ENCODE results near the gene RNF149.
"Not testable (repeated sequence)": the region's sequence is repeated elsewhere in the genome, so short reads cannot be mapped to it uniquely, and the experiment has no call there.

RNF149 gene

DNA sequence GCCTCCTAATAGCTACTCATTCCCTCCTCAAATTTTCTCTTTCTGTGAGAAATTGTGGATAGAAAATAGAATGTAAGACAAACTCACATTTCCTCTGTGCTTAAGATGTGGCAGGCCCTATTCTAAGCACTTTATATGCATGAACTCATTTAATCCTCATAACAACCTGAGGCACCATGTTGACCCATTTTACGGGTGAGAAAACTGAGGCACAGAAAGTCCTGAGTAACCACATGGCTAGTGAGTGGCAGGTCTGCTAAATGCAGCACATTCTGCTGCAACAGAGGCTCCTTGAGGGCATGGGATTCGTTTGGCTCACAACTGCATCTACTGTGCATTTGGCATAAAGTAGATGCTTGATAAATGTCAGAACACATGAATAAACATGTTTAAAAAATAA lies 22.7 kb upstream of the RNF149 start:
- DNase-seq (ENCODE audit: low read depth in 2 of 2): no peak

DNA sequence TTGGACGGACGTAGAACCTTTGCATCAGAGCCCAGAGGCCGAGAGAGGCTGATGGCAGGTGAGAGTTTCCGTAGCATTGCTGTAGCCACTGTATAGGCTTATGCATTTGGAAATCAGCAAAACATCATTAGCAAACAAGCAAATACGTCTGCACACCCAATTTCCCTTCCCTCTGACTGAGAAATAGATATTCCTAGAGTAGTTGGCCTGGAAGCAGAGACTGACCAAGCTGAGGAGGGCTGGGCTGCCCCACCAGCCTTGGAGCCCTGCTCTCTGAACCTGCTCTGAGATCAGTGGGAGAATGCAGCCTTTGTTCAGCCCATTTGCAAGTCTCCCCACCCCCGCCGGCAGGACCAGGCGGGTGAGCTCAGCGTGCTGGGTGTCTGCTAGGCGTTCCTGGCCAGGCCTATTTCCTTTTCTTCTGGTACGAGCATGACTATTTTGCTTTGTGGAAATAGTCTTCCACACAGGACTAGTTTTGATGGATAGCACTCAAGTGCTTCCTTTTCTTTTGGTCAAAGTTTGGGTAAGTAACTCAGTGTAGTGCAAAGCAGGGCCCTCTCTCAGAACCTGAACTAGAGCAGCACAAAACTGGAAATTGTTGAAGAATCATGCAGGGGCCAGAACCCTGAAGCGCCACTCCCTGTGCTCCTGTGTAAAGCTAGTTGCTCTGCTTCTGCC lies 21.9 kb upstream of the RNF149 start:
- DNase-seq (ENCODE audit: low read depth in 2 of 2): peak in 1 of 2 donors; percentile 22

DNA sequence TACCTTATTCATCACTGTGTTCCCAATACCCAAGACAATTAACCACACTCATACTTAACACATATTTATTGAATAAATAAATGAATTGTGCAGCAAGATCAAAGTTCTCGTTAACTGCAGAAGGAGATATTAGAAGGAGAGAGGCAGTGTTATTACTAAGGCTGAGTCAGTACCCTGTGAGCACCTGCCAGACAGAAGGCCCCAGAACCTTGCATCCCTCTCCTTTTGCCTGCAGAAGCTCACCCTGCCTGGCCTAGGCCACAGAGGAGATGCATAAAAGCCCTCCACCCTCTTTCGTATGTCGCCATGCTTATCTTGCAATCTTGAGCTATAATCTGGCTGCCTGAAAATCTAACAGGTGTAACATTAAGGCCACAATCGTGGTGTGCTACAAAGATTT lies 20.5 kb upstream of the RNF149 start:
- DNase-seq (ENCODE audit: low read depth in 2 of 2): no peak

DNA sequence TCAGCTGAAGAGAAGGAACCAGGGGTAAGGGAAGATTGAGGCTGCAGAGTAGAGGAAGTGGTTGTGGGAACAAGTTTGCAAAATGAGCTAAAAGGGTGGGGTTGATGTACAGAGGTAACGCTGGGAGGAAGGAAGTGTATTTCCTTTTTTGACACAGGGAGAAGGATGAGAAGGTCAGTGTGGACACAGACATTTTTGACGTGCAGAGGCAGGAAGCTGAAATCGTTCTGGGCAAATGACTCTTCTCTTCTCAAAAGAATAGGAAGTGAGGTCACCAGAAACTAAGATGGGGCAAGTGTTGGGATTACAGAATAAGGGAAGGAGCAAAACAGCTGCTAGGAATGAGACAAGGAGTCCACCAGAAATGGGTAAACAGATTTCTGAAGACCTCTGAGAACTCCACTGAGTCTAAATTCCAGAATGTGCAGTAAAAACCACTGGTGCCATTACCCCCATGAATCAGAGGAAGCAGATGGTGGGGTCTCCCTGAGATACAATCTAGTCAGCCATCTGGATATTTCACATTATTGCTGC lies 20.0 kb upstream of the RNF149 start:
- DNase-seq (ENCODE audit: low read depth in 2 of 2): no peak

DNA sequence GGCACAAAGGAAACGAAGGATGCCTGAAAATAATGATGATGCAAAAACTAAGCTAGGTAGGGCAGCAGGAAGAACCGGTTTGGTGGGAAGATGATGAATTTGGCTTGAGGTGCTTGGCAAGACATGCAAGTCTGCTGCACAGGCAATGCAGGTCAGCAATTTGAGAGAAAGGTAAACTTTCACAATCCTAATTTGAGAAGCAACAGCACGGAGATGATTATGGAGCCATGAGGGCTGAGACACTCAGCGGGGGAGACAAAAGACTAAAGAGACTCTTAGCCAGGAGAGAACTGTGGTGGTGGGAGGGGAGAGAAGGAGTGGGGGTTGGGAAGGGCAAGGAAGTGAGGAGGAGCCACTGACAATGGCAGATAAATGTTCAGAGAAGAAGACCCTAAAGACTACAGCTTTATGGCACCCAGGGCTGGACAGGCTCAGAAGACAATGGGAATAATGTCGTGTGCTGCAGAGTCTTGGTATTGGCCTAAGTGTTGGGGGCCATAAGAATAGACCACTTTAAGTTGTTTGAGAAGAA lies 19.4 kb upstream of the RNF149 start:
- DNase-seq (ENCODE audit: low read depth in 2 of 2): no peak

DNA sequence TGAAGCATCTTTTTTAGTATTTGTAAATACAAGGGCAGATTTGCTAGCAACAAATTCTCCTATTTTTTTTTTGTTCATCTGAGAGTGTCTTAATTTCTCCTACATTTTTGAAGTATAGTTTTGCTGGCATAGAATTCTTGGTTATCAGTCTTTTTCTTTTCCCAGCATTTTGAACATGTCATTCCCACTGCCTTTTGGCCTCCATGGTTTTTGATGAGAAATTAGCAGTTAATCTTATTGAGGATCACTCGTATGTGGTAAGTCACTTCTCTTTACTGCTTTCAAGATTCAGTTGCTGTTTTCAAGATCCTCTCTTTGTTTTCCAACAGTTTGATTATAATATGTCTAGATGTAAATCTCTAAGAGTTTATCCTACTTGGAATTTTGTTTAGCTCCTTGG lies 16.9 kb upstream of the RNF149 start:
- DNase-seq (ENCODE audit: low read depth in 2 of 2): no peak

DNA sequence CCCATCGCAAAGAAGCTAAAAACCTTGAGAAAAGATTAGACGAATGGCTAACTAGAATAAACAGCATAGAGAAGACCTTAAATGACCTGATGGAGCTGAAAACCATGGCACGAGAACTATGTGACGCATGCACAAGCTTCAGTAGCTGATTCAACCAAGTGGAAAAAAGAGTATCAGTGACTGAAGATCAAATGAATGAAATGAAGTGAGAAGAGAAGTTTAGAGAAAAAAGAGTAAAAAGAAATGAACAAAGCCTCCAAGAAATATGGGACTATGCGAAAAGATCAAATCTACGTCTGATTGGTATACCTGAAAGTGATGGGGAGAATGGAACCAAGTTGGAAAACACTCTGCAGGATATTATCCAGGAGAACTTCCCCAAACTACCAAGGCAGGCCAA lies 8.1 kb upstream of the RNF149 start:
- not testable (repeated sequence) for DNase-seq (ENCODE audit: low read depth in 2 of 2)

DNA sequence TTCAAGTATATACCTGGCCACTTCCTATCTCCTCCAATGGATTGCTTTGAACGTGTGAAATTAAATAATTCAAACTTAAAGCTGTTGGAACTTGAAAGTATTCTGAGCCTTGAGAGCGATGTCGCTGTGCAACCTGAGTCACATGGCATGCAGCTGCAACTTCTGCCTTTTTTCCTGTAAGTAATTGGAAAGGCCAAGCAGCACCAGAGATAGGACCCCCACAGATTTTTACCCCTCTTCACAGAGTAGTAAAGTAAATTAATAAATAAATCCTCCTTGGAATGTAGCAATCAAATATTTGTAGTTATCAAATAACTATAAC lies 3.2 kb upstream of the RNF149 start:
- no peak for DNase-seq (ENCODE audit: low read depth in 2 of 2)

DNA sequence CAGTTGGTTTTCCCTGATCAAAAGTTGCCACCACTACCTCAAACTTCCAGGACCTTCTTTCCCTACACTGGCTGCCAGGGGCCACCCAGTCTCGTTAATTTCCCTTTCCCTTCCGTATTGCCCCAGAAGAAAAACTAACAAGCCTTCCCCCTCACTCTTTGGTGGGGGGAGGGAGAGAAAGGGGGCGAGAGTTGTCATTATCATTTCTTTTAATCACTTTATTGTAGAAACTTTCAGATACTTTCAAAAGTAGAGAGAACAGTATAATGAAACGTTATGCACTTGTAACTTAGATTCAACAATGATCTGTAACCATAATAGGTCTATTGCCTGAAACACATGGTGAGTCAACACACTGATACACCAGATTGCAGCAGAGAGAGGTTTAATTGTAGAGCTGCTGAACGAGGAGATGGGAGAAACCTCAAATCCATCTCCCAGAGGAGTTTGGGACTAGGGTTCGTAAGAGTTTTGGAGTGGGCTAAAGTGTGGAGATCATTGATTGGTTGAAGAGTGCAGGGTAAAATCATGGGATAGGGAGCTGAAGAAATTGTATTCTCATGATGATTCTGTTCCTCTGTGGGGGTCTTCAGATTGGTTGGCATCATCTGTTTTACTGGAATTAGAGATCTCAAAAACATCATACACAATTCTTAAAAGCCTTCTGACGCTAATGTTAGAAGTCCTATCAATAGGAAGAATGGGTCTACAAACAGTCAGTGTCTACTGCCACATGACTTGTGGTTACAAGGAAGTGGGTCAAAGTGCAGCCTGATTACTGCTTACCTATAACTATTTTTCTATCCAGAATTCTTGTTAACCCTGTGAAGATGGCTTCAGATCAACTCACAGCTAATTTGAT lies 2.6 kb upstream of the RNF149 start:
- no peak for DNase-seq (ENCODE audit: low read depth in 2 of 2)

DNA sequence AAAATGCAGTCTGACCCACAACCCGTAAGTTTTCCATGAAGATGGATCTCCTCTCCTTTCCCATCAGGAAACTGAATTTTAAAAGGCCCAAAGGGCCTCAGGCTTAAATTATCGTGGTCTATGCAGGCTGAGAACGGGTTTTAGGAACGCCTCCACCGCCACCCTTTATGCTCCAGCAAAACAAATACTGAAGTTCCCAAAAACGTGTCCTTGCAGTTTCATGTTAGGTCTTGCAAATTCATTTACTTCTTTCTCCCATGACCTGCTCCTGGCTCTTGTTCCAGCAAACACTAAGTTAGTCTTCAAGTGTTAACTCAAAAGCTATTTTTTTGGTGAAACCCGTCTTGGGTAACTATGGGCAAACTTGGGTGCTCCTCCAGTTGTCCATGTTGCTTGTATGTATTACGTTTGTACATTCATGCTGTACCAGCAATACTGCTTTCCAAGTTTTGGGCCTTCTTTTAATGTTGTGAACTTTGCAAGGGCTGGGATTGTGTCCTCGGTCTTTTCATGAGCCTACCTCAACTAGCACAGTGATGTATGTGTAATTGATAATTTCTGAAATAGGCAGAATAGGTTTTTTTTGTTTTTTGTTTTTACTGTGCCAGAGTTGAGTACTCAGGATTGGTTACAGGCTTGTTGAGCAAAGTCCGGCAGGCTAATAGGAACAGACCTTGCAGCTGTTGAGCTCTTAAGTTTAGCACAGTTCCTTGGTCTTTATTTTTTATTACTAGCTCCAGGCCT lies 1.8 kb upstream of the RNF149 start:
- no peak for DNase-seq (ENCODE audit: low read depth in 2 of 2)

DNA sequence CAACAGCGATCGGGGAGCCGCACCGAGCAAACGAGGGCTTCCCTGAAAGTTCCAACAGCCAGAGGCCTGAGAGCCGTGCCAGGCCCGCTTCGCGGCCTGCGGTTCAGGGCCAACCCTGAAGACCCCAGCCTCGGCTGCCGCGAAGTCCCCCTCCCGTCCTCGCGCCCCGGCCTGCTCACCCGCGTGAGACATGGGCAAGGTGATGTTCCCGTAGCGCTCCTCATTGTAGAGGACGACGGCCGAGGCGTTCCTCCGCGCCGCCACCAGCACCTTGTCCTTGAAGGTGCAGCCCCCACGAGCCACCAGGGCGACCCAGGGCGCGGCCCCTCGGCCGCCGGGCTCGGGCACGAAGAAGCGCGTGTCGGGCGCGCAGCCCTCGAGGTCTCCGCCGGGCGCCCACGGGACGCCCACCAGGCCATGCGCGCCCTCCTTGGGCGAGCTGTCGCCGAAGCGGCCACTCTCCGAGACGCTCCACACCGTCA lies 510 bp downstream of the RNF149 start:
- no peak for DNase-seq (ENCODE audit: low read depth in 2 of 2)

DNA sequence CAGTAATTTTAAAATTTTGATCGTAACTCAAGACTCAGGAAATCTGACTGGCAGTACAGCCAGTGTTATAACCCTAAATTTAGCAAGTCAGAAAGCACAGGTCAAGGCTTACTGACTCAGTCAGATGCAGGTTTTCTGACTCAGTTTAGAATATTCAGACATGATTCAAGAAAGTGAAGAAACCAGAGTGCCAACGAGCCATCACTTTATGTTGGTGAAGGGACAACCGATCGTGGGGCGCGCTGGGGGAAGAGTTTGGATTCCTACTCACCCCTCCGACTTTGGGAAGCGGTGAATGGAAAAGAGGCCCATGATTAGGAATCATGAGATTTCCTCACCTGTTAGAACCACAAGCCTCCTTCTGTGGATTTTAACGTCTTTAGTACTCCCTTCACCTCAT lies 998 bp downstream of the RNF149 start:
- DNase-seq (ENCODE audit: low read depth in 2 of 2): no peak

DNA sequence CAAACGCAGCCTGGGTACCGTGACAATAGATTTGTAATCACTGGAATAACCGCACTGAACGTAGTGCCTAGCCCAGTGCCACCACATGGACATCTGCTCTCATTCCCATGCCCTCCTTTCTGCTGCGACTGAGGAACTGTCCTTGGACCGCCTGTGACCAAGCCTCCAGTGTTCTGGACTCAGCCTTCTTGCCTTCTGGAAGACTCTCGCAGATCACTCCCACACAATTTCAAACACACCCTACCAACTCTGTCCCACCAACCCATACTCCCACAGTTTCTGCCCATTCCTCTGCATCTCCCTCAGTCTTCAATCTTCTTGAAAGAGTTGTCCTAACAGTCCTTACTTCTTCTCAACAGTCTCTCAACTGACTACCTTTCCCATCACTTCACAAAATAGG lies 2.1 kb downstream of the RNF149 start:
- DNase-seq (ENCODE audit: low read depth in 2 of 2): no peak

DNA sequence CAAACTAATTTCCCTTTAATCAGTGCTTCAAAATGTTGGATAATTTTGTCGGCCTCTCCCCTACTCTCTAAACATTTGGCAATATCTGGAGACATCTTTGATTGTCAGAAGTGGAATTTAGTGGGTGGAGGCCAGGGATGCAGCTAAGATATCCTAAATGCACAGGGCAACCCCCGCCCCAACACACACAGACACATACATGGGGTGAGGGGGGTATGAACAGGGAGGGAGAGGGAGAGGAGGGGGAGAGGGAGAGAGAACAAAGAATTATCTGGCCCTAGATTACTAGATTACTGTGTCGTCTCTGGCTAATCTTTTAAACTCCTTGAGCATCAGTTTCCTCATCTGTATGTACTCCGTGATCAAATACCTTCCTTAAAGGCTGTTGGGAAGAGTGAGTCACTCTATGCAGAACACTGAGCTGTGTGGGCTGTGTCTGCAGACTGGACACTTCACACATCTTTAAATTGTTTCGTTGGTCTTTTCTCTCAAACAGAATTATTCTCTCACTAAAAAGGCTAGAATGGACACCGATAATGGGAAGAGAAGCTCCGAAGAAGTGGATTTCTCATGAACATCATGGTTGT lies 2.9 kb downstream of the RNF149 start:
- no peak for DNase-seq (ENCODE audit: low read depth in 2 of 2)

DNA sequence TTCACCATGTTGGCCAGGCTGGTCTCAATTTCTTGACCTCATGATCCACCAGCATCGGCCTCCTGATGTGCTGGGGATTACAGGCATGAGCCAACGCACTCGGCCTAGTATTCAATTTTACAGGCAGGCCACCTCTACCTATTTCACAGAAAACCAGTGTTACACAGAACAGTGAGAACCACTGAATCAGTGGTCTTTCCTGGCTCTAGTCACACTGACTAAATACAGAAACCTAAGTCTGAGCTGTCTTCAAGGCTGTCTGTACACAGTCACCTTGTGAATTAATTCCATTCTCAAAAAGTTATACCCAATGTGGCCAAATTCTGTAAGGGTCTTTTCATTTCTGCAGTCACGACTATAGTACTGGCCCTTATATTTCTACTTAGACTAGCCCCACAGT lies 3.5 kb downstream of the RNF149 start:
- DNase-seq (ENCODE audit: low read depth in 2 of 2): no peak

DNA sequence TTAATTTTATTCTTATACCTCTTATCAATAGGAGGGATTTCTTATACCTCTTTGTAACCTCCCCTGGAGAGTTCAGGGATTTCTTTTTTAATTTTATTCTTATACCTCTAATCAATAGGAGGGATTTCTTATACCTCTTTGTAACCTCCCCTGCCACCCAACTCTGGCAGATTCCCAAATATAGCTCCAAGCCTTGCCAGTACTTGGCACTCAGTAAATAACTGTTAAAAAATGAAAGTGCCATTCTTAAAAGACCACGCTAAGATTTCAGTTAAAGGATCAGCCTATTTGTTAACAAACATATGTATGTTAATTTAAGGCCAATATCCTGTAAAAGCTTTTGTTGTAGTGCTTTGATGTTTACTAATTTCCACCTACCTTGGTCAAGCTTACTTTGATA lies 4.8 kb downstream of the RNF149 start:
- DNase-seq (ENCODE audit: low read depth in 2 of 2): no peak

DNA sequence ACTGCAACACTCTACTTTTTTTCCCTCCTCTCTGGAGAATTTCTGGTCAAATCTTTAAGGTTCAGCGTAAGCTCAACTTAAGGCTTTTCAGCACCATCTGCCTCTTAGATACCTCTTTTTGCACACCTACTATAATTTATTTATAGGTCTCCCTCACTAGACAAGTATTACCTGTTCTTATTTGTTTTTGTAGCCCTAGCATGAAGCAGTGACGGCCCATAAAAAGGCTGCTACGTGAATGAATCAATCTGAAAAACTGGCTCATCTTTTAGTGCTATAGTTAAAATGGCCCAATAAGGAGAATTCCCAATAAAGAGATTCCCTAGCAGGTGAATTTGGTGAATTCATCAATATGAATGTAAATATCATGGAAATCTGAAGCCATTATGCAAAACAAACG lies 6.5 kb downstream of the RNF149 start:
- no peak for DNase-seq (ENCODE audit: low read depth in 2 of 2)

DNA sequence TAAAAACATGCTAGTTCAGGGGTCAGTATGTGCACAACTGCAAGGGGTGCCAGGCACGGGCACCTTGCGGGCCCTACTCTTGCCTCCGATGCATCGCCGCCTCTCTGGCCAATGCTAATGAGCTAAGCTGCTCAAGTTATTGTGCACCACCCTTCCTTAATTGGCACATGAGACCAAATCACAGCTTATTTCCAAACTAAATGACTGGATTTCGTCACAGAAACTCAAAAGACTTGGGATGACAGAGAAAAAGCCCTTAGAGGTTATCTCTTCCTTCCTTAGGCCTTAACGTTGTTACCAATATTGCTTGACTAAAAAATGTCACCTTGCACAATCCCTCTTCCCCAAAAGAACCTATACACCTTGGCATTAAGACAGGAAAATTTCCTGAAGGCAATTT lies 7.7 kb downstream of the RNF149 start:
- no peak for DNase-seq (ENCODE audit: low read depth in 2 of 2)

DNA sequence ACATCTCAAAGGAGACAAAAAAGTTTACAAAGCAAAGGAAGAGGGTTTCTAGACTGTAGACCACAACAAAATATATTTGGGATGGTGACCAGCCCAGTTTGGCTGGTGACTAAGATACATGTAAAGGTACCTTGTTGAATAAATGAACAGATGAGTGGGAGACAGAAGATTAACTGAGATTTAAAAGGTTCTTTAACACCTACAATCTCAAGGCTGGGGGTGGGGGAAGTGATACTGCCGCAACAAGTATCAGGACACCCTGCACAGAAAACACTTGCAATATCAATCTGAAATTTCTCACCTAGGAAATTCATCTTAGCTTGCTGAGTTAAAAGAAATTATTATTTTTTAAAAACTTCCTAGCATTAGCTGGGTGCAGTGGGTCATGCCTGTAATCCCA lies 8.3 kb downstream of the RNF149 start:
- DNase-seq (ENCODE audit: low read depth in 2 of 2): no peak

DNA sequence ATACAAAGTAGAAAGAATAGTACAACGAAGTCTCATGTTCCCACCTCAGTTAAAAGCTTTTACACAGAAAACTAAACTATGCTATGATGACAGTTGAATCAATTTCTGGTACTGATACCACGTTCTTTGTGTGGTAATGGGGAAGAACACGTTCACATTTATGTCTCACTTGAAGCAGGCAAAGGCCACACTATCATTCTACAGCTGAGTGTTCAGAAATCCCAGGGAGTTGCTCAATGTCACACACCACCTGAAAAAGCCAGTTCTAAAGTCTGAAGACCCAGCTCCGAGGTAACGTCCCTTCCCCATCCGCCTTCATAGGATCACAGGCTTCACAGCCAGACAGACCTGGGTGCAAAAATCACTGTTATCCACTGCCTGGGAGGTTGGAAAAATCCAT lies 8.9 kb downstream of the RNF149 start:
- no peak for DNase-seq (ENCODE audit: low read depth in 2 of 2)

DNA sequence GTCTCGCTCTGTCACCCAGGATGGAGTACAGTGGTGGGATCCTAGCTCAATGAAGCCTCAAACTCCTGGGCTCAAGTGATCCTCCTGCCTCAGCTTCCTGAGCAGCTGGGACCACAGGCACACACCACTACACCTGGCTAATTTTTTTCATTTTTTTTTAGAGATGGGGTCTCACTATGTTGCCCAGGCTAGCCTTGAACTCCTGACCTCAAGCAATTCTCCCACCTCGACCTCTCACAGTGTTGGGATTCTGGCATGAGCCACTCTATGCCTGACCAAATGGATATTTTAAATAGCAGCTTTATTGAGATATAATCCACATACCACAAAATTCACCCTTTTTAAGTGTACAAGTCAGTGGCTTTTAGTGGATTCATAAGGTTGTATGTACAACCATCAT lies 11.1 kb downstream of the RNF149 start:
- no peak for DNase-seq (ENCODE audit: low read depth in 2 of 2)

DNA sequence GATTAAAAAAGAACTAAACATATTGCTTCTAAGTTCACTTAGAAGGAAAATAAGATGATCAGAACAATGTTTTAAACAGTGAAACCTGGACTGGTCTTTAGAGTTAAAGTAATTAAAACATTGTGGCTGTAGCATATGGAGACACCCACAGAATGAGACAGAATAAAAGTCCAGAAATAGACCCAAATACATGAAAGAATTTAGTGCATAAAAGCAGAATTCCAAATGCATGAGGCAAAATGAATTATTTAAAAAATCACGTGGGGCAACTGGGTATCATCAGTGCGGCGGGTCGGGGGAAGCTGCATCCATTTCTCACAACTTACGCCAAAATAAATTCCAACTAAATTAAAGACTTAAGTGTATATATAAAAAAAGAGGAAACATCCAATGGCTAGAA lies 12.1 kb downstream of the RNF149 start:
- no peak for DNase-seq (ENCODE audit: low read depth in 2 of 2)
